HepG2 (cell line): ENCODE data around the gene TMEM116. TPM values are rescaled to one million over a fixed set of nuclear protein-coding genes. Genes with fewer than 3 reads are reported as not detected.

Experiments
- DMTF1 ChIP-seq: sonication (generic); formaldehyde crosslinking; IDR thresholded peaks from 2 replicates; pipeline ENCODE4 v1.4.0; 2020; ENCODE audit warnings: mild to moderate bottlenecking, missing genetic modification reagents
- NFE2L2 ChIP-seq: fragments of 150-350 bp; IDR thresholded peaks from 2 replicates; pipeline ENCODE4 v1.6.1; 2014; ENCODE audit warnings: low read length
- PAXIP1 ChIP-seq: sonication (generic); formaldehyde crosslinking; conservative IDR thresholded peaks from 2 replicates; pipeline ENCODE4 v1.4.0; 2020; ENCODE audit warnings: mild to moderate bottlenecking, missing genetic modification reagents, moderate library complexity
- PHF8 ChIP-seq: sonication (generic); formaldehyde crosslinking; IDR thresholded peaks from 2 replicates; pipeline ENCODE4 v1.5.0; 2020; ENCODE audit warnings: missing genetic modification reagents
- RAD21 ChIP-seq: fragments of 450-650 bp; formaldehyde crosslinking; IDR thresholded peaks from 2 replicates; pipeline ENCODE4 v1.5.0; 2020; ENCODE audit warnings: mild to moderate bottlenecking
- RAD51 ChIP-seq: fragments of 450-650 bp; IDR thresholded peaks from 2 replicates; pipeline ENCODE4 v1.6.1; 2016; ENCODE audit warnings: borderline replicate concordance
- SETDB1 ChIP-seq: sonication (generic); formaldehyde crosslinking; IDR thresholded peaks from 2 replicates; pipeline ENCODE4 v1.5.1; 2020; ENCODE audit warnings: missing genetic modification reagents, mild to moderate bottlenecking, borderline replicate concordance
- ZBTB10 ChIP-seq: sonication (generic); formaldehyde crosslinking; IDR thresholded peaks from 2 replicates; pipeline ENCODE4 v1.4.0; 2020; ENCODE audit warnings: missing genetic modification reagents, borderline replicate concordance
- ZNF256 ChIP-seq: sonication (generic); formaldehyde crosslinking; conservative IDR thresholded peaks from 2 replicates; pipeline ENCODE4 v1.4.0; 2020; ENCODE audit warnings: missing genetic modification reagents
- ZNF274 ChIP-seq: sonication (generic); formaldehyde crosslinking; IDR thresholded peaks from 2 replicates; pipeline ENCODE4 v1.5.1; 2020; ENCODE audit warnings: mild to moderate bottlenecking, missing genetic modification reagents
- ZNF3 ChIP-seq: IDR thresholded peaks from 2 replicates; pipeline ENCODE4 v1.7.0; 2017; ENCODE audit warnings: inconsistent platforms
- ZNF354B ChIP-seq: sonication (generic); formaldehyde crosslinking; IDR thresholded peaks from 2 replicates; pipeline ENCODE4 v1.8.0; 2022; ENCODE audit warnings: mild to moderate bottlenecking, missing genetic modification reagents
- ZNF546 ChIP-seq: sonication (generic); formaldehyde crosslinking; conservative IDR thresholded peaks from 2 replicates; pipeline ENCODE4 v1.8.1; 2023; ENCODE audit warnings: mild to moderate bottlenecking, missing genetic modification reagents
- ZNF609 ChIP-seq: sonication (generic); formaldehyde crosslinking; IDR thresholded peaks from 2 replicates; pipeline ENCODE4 v1.4.0; 2020; ENCODE audit warnings: mild to moderate bottlenecking, missing genetic modification reagents, borderline replicate concordance
- ZNF678 ChIP-seq: sonication (generic); formaldehyde crosslinking; IDR thresholded peaks from 2 replicates; pipeline ENCODE4 v1.4.0; 2020; ENCODE audit warnings: mild to moderate bottlenecking, missing genetic modification reagents
- polyA plus RNA-seq, 8 experiments: library from polyadenylated mRNA; depleted of rRNA in 3 of 8; stranded (reverse) in 7 of 8; unstranded in 1 of 8; fragments of >200 nt; fragmentation: Illumina TruSeq in 4 of 8; extraction: Trizol in 4 of 8; gene quantifications; 2 replicates each; pipeline versions ENCODE4 v1.2.1 to v1.2.3, GENCODE V29; 2011 to 2016; ENCODE audit warnings: low read depth in 4 of 8, missing spikeins in 1 of 8, mixed read lengths in 1 of 8; ENCODE audit not compliant: insufficient read depth in 1 of 8
- total RNA-seq, 5 experiments: library from RNA; depleted of rRNA; stranded (reverse); fragments of >200 nt; fragmentation: Illumina TruSeq; extraction: Trizol; gene quantifications; 2 replicates each; pipeline ENCODE4 v1.2.3, GENCODE V29; 2016; ENCODE audit warnings: low read depth in 1 of 5

The TMEM116 gene
- total and polyA plus RNA-seq, 2 of the 13 experiments (the other 11 are each of a cell fraction or from before 2014, with no cell fraction given) = 14.0 to 17.8 TPM

- TF ChIP-seq ZNF546 (CRISPR knock-in tag) = no peak
- peak; percentile 15; the same call in 1 of the 2 replicates for TF ChIP-seq ZNF3 (CRISPR knock-in tag)
- TF ChIP-seq ZBTB10 = peak; percentile 65; the same call in 1 of the 2 replicates
- TF ChIP-seq PHF8 = peak; percentile 91
- TF ChIP-seq RAD51 = peak; percentile 99
- 0 out of 2 replicates have a peak, but pooled peaks have one; percentile 44 for TF ChIP-seq DMTF1 (CRISPR knock-in tag)
- no peak; the same call in 1 of the 2 replicates for TF ChIP-seq ZNF678 (CRISPR knock-in tag)
- peak; percentile 36; the same call in 1 of the 2 replicates for TF ChIP-seq ZNF274
- TF ChIP-seq SETDB1 (CRISPR knock-in tag) = no peak; the same call in 1 of the 2 replicates
- peak; percentile 60; the same call in 1 of the 2 replicates for TF ChIP-seq ZNF609 (CRISPR knock-in tag)
- no peak; the same call in 1 of the 2 replicates for TF ChIP-seq ZNF354B (CRISPR knock-in tag)
- peak; percentile 42 for TF ChIP-seq RAD21 (CRISPR knock-in tag)
- peak; percentile 78; the same call in 1 of the 2 replicates for TF ChIP-seq ZNF256 (CRISPR knock-in tag)
- no peak for TF ChIP-seq NFE2L2
- TF ChIP-seq PAXIP1 (CRISPR knock-in tag) = no peak; the same call in 1 of the 2 replicates
Measured at GRCh38 chr12:112012775-112013600, at the start of gene TMEM116, which contains the start of gene ERP29 (continued).
